Mucosa of descending colon (tissue), 3 donors: ENCODE results near the gene NPIPB6. TPM values are rescaled to one million over a fixed set of nuclear protein-coding genes. Genes with fewer than 3 reads are reported as not detected.

Experiments used
- ATAC-seq: fragments of 200-7000 bp; cut with Tn5 transposase; one replicate; pipeline ENCODE4 v1.9.1; 2020; ENCODE audit warnings: mild to moderate bottlenecking, moderate library complexity
- DNase-seq, 3 donors: peaks; one replicate each; pipeline ENCODE4 v3.0.0-alpha.2; 2020
- H3K36me3 ChIP-seq: fragments of 200-600 bp; one replicate; pipeline ENCODE4 v1.8.0; 2021; ENCODE audit warnings: low read depth, mild to moderate bottlenecking
- H3K4me1 ChIP-seq: fragments of 200-600 bp; one replicate; pipeline ENCODE4 v1.8.0; 2021; ENCODE audit warnings: low read depth, mild to moderate bottlenecking
- H3K4me3 ChIP-seq: fragments of 200-600 bp; one replicate; pipeline ENCODE4 v1.8.0; 2021; ENCODE audit warnings: mild to moderate bottlenecking
- H3K9me3 ChIP-seq: fragments of 200-600 bp; one replicate; pipeline ENCODE4 v1.8.0; 2021; ENCODE audit warnings: mild to moderate bottlenecking
- intact Hi-C, 2 donors: fragments of 100-400 bp; cut with DNase I in 1 of 2; cut with micrococcal nuclease in 1 of 2; formaldehyde crosslinking; loops; one replicate each; pipeline versions ENCODE4 v1.11.0 to v1.11.1; 2022; cut with DNase I, micrococcal nuclease
- total RNA-seq, 3 donors: library from RNA; stranded (reverse); fragmentation: NEBNext Ultra II Directional in 2 of 3; extraction: Animal tissue kit (Norgen Biotek cat#: 25700) in 2 of 3; gene quantifications; one replicate each; pipeline versions ENCODE4 v1.2.1 to v1.2.4, GENCODE V29; 2021 to 2023
- TF ChIP-seq, protein P1 (sequence below): fragments of 200-600 bp; IDR thresholded peaks from one replicate; pipeline ENCODE4 v1.8.0; 2022; ENCODE audit warnings: antibody characterized with exemption, mild to moderate bottlenecking
- donor health status: DM: no; HTN: no; CAD: no; lungs with moderate emphysema.
- donor health status: DM: no; HTN: no; CAD: no.
- donor health status: DM: no; HTN: yes; CAD: no.

Gene NPIPB6
- total RNA-seq, 3 donors from 2014 or later = 0.94 to 4.3 (median 1.0) TPM

DNA sequence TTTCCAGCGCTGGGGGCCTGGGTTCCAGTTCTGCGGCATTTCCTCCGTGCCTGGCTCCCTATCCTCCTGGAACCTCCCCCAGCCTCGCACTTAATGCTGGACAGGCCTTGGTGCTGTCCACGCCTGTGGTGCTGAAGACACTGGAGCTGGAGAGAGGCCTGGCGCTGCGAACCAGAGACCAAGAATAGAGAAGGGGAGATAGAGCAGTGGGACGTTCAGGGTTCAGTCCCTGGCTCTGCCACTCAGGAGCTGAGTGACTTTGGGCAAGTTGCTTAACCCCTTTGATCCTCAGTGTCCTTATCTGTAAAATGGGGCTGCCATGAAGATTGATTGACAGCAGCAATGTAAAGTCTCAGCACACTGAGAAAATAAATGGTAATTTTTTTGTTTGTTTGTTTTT, 59.1 kb downstream of the NPIPB6 start:
- Histone ChIP-seq H3K4me3 (no peak overlapping the region), H3K36me3 (no peaks in the 10 kb centered on the region), H3K4me1 (no peaks in the 10 kb centered on the region), H3K9me3 (no peaks in the 10 kb centered on the region)
- intact Hi-C loops = no loop called here
- ATAC-seq (peak; percentile 33), DNase-seq (peak in 1 of 3 donors; percentile 44)
- TF ChIP-seq, protein P1, sequence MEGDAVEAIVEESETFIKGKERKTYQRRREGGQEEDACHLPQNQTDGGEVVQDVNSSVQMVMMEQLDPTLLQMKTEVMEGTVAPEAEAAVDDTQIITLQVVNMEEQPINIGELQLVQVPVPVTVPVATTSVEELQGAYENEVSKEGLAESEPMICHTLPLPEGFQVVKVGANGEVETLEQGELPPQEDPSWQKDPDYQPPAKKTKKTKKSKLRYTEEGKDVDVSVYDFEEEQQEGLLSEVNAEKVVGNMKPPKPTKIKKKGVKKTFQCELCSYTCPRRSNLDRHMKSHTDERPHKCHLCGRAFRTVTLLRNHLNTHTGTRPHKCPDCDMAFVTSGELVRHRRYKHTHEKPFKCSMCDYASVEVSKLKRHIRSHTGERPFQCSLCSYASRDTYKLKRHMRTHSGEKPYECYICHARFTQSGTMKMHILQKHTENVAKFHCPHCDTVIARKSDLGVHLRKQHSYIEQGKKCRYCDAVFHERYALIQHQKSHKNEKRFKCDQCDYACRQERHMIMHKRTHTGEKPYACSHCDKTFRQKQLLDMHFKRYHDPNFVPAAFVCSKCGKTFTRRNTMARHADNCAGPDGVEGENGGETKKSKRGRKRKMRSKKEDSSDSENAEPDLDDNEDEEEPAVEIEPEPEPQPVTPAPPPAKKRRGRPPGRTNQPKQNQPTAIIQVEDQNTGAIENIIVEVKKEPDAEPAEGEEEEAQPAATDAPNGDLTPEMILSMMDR = no peak

DNA sequence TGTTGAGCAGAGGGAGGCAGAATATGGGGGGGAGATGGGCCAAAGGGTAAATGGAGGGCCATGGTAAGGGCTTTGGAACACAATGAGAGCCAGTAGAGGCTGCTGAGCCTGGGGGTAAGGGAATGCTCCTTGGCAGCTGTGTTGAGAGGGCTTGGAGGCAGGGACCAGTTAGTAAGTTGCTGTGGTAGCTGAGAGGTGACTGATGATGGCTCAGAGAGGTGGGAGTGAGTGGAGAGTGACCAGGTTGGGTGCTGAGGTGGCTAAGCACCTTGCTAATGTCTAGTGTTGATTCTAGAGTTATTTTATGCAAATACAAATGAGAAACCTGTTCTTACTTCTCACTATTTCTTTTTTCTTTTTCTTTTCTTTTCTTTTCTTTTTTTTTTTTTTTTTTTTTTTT, 60.2 kb downstream of the NPIPB6 start:
- ATAC-seq (no peak), DNase-seq (no peak)
- no peaks in the 10 kb centered on the region for H3K36me3 ChIP-seq
- H3K9me3 ChIP-seq = no peaks in the 10 kb centered on the region
- no peaks in the 10 kb centered on the region for H3K4me1 ChIP-seq
- intact Hi-C loops = no loop called here
- no peak overlapping the region for H3K4me3 ChIP-seq
- TF ChIP-seq, protein P1 = no peak

DNA sequence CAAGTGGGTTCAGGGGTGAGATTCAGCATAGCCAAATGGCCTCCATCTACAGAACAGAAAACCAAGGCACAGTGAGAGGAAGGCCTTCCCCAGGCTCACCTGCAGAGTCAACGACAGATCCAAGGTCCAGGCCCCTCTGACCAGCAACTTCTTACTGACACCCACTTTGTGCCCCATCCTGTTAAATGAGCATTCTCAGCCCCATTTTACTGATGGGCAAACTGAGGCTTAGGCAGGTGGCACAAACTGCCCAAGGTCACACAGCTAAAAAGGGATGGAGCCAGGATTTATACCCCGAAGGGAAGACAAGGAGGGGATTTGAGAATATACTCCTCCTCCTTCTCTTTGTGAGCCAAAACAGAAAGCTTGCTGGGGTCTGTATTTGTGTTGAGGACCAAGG, 61.7 kb downstream of the NPIPB6 start:
- H3K36me3 ChIP-seq = no peaks in the 10 kb centered on the region
- intact Hi-C loops = no loop called here
- H3K9me3 ChIP-seq = no peaks in the 10 kb centered on the region
- no peak overlapping the region for H3K4me3 ChIP-seq
- TF ChIP-seq, protein P1 = no peak
- DNase-seq (no peak), ATAC-seq (no peak)
- H3K4me1 ChIP-seq = no peaks in the 10 kb centered on the region

DNA sequence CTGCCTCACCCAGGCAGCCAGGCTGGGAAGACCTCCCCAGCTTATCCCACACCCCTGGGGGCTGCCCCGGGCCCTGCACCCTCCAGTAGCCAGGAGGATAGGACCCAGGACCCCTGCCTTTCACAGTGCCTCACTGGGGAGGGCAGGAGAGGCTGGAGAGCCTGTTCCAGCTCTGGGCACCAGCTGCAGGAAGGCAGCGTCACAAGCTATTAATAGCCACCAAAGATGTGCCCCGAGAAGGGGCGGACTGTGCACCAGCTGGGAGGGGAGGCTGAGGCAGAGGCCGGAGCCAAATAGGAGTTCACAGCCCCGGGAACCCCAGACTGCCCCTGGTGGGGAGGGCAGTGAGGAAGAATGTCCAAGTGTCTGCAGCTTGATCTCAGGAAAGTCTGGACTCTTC, 62.2 kb downstream of the NPIPB6 start:
- no peaks in the 10 kb centered on the region for H3K9me3 ChIP-seq
- H3K4me3 ChIP-seq = no peak overlapping the region
- intact Hi-C loops = no loop called here
- DNase-seq (no peak), ATAC-seq (no peak)
- H3K36me3 ChIP-seq = no peaks in the 10 kb centered on the region
- TF ChIP-seq, protein P1 = no peak
- no peaks in the 10 kb centered on the region for H3K4me1 ChIP-seq

DNA sequence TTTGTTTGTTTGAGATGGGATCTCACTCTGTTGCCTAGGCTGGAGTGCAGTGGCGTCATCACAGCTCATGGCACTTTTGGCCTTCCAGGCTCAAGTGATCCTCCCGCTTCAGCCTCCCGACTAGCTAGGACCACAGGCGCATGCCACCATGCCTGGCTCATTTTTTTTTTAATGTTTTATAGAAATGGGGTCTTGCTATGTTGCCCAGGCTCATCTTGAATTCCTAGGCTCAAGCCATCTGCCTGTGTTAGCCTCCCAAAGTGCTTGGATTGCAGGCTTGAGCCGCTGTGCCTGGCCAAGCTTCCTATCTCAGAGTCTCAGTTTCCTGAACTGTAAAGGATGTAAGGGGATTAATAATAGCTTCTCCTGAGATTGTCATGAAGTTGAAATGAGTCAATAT, 63.0 kb downstream of the NPIPB6 start:
- Histone ChIP-seq H3K4me1 (no peaks in the 10 kb centered on the region), H3K36me3 (no peaks in the 10 kb centered on the region), H3K4me3 (no peak overlapping the region), H3K9me3 (no peaks in the 10 kb centered on the region)
- TF ChIP-seq, protein P1 = no peak
- intact Hi-C loops = no loop called here
- no peak for ATAC-seq
- no peak for DNase-seq

DNA sequence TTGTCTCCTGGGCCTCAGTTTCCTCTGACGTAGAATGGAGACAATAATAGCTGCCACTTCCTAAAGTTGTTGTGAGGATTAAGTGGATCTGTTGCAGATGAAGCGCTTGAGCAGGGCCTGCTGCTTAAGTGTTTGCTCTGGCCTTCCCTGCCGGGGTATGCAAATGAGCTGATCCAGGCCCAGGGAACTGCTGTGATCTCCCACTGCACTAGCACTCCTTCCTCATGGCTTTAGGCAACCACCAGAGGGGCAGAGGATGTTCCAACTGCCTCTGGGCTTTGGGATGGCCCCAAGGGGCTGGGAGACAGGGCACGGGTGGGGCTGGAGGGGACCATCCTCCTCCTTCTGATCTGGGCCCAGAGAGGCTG, 64.8 kb downstream of the NPIPB6 start:
- ATAC-seq = no peak
- H3K4me3 ChIP-seq = no peak overlapping the region
- intact Hi-C loops = no loop called here
- no peak for DNase-seq
- H3K36me3 ChIP-seq = no peaks in the 10 kb centered on the region
- TF ChIP-seq, protein P1 = no peak
- H3K9me3 ChIP-seq = no peaks in the 10 kb centered on the region
- peaks cover under 1% of the 10 kb centered on the region for H3K4me1 ChIP-seq
